ENCODE measurements around the gene ALDH4A1.

ALDH4A1 gene

DNA sequence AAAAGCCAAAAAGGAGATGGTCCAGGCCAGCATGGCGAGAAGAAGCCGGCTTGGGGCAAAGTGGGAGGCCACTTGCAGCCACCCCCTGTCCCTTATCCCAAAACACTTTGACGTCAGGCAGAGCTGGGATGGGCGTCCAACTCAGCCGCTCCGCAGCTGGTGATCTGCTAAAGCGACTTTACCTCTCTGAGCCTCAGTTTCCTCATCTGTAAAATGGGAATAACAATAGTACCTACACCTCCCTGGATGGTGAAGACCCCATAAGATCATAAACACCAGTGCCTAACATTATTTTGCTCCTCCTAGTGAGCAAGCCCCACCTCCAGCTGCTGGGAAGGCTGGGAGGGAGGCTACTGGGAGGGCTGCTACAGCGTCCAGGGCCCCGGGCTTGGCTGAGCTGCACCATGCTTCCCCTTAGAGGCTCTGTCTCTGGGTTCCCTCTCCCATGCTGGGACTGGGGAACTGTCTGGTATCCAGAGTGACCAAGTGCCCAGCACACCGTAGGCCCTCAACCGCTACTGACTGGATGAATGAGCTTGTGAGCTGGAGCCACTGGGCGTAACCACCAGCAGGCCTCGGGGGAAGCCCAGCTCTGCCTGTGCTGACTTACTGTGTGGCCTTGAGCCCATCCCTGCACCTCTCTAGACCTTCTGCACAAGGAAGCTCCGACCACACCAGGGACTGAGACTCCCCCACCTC lies 35.8 kb upstream of the ALDH4A1 start:
- DNase-seq (ENCODE audit: low read depth): no peak
- H3K4me3 ChIP-seq (ENCODE audit: low read length): no peak overlapping the region
- TF ChIP-seq, protein P1, sequence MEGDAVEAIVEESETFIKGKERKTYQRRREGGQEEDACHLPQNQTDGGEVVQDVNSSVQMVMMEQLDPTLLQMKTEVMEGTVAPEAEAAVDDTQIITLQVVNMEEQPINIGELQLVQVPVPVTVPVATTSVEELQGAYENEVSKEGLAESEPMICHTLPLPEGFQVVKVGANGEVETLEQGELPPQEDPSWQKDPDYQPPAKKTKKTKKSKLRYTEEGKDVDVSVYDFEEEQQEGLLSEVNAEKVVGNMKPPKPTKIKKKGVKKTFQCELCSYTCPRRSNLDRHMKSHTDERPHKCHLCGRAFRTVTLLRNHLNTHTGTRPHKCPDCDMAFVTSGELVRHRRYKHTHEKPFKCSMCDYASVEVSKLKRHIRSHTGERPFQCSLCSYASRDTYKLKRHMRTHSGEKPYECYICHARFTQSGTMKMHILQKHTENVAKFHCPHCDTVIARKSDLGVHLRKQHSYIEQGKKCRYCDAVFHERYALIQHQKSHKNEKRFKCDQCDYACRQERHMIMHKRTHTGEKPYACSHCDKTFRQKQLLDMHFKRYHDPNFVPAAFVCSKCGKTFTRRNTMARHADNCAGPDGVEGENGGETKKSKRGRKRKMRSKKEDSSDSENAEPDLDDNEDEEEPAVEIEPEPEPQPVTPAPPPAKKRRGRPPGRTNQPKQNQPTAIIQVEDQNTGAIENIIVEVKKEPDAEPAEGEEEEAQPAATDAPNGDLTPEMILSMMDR (conservative IDR thresholded peaks at IDR 0.05; ENCODE audit: low read length): no peak

DNA sequence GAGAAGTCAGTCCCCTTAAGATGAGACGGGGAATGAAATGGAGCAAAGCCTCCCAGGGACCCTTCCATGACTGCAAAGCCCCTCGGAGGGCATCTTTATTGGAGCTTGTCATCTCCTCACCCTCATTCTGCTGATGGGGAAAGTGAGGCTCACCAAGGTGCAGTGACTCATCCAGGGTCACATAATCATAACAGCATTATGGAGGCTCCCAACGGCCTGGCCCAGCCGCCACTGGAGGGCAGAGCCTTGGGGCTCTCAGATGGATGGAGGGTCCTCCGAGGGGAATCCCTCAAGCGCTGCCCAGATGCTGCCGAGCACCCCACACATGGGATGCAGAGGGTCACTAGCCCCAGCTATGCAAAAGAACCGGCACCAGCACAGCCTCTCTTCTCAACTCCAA lies 35.2 kb upstream of the ALDH4A1 start:
- DNase-seq (ENCODE audit: low read depth): no peak
- no peak overlapping the region for H3K4me3 ChIP-seq (ENCODE audit: low read length)
- TF ChIP-seq, protein P1 (conservative IDR thresholded peaks at IDR 0.05; ENCODE audit: low read length): no peak

DNA sequence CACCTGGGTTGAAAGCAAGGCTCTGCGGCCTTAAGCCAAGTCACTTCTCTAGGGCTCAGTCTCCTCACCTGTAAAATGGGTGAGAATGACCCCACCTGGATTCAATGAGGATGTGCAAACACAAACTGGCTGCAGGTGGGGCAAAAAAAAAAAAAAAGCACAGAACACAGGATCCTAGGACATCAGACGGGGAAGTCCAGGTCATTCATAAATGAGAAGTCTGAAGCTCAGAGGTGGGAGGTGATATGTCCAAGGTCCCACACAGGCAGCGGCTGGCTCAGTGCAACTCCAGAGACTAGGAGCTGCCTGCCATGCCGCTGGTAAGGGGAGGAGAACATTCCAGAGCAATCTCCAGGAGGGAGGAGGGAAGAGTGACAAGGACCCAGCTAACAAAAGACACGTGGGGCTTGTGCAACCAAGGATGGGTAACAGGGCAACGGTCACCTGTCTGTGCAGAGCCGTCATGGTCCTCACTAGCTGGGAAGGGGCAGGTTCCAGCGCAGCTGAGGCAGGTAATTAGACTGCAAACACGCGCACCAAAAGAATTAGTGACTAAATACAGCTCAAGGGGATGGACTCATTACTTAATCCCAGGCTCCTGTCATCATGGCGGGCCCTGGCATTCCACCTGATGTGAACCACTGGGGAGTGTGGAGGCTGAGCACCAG lies 34.6 kb upstream of the ALDH4A1 start:
- no peak overlapping the region for H3K4me3 ChIP-seq (ENCODE audit: low read length)
- no peak for DNase-seq (ENCODE audit: low read depth)
- TF ChIP-seq, protein P1 (conservative IDR thresholded peaks at IDR 0.05; ENCODE audit: low read length): no peak

DNA sequence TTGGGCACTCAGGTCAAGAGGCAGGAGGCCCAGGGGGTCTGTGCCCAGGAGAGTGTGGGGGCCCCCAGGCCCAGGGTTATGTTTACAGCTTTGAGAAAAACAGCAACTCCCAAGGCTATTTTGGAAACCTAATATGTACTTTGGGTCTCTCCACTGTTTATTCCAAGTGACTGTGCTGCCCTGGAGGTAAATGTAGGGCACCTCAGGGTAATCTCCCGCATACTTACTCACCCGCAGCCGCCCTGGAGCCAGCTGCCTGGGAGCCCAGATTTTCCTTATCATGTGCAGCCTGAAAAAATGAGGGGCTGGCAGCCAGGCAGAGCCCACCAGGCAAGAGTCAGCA lies 34.1 kb upstream of the ALDH4A1 start:
- TF ChIP-seq, protein P1 (conservative IDR thresholded peaks at IDR 0.05; ENCODE audit: low read length): no peak
- no peak for DNase-seq (ENCODE audit: low read depth)
- H3K4me3 ChIP-seq (ENCODE audit: low read length): no peak overlapping the region

DNA sequence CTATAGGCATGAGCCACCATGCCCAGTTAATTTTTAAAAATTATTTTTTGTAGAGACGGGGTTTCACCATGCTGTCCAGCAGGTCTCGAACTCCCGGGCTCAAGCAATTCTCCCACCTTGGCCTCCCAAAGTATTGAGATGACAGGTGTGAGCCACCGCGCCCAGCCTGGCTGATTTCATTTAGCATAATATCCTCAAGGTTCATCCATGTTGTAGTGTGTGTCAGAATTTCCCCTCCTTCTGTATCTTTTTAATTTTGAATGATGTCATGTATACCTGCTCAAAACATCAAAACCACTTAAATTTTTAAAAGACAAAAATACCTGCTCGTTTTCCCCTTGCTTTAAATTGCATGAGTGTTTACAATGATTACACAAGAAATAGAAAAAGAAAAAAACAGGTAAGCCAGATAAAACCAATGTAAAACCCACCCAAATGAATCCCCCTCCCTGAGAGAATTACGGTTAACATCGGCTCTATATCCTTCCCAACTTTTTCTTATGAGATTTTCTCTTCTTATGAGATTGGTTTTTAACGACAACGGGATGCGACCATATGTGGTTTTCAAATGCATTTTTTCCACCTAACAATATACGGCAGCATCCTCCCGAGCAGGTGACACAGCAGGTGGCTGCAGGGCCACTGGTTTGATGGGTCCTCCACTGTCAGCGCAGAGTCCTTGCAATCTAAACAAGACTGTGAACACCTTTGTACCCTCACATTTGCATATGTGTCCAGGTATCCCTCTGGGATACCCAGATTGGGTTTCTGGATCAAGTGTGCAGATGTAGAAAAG lies 32.0 kb upstream of the ALDH4A1 start:
- TF ChIP-seq, protein P1 (conservative IDR thresholded peaks at IDR 0.05; ENCODE audit: low read length): no peak
- no peak for DNase-seq (ENCODE audit: low read depth)

DNA sequence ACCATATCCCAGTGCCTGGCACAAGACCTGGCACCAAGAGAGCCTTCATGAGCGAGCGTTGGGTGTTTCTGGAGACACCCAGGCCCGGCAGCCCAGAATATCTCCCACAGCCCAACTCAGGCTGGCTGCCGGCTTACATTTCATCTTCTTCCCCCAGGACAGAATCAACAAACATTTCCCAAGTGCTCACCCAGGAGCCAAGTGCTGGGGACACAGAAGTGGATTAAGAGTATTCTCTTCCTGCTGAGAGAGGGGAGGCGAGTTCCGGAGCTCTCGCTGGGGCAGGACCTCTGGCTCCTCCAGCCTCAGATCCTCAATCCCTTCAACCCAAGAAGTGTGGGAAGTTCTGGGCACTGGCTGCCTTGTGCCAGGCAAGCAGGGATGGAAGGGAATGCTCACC lies 30.5 kb upstream of the ALDH4A1 start:
- H3K4me3 ChIP-seq (ENCODE audit: low read length): no peak overlapping the region
- TF ChIP-seq, protein P1 (conservative IDR thresholded peaks at IDR 0.05; ENCODE audit: low read length): no peak
- DNase-seq (ENCODE audit: low read depth): no peak

More for the DNA sequence above, 32.0 kb upstream of the ALDH4A1 start:
- H3K4me3 ChIP-seq (ENCODE audit: low read length): no peak overlapping the region

All from AG10803 (cell line).